Right lobe of liver (tissue), 4 donors: ENCODE measurements around the gene ZAR1.

Experiments
- CTCF ChIP-seq, 4 donors: fragments of 200-600 bp in 3 of 4; fragments of 450-650 bp in 1 of 4; IDR thresholded peaks; one replicate each; pipeline versions ENCODE4 v1.5.1 to v1.8.0; 2016 to 2022; ENCODE audit warnings: antibody characterized with exemption in 4 of 4, mild to moderate bottlenecking in 2 of 4
- POLR2A ChIP-seq: fragments of 450-650 bp; IDR thresholded peaks from one replicate; pipeline ENCODE4 v1.6.1; 2017; ENCODE audit warnings: antibody characterized with exemption, mild to moderate bottlenecking
- donor health status: DM: no; HTN: no; CAD: no.
- donor health status: DM: no; HTN: no; CAD: no.
- donor health status: DM: no; HTN: yes; CAD: no.

DNA sequence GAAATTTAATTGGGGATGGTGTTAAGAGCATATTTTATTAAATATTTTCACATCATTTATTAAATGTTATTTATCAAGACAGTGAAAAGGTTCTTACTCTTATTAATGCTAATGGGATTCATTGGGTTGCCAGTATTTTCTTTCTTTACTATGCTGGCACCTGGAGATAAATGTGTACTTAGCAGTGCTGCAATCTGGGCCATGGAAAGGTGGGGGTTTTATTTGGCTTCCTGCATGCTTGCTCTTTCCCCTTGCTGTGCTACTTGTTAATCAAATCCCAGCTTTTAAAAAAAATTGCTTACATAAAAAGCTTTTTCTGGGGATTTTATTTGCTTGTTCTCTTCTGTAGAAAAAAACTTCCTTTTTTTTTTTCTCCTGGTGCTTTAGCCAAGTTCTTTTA, 48.3 kb downstream of the ZAR1 start:
- no peak for TF ChIP-seq CTCF (IDR thresholded peaks at IDR 0.05)
- no peak for TF ChIP-seq POLR2A
